ENCODE data around the gene GRM7. TPM values are rescaled to one million over a fixed set of nuclear protein-coding genes. Genes with fewer than 3 reads are reported as not detected.

GRM7 gene
- total RNA-seq, 1 donor from 2014 or later = not detected

DNA sequence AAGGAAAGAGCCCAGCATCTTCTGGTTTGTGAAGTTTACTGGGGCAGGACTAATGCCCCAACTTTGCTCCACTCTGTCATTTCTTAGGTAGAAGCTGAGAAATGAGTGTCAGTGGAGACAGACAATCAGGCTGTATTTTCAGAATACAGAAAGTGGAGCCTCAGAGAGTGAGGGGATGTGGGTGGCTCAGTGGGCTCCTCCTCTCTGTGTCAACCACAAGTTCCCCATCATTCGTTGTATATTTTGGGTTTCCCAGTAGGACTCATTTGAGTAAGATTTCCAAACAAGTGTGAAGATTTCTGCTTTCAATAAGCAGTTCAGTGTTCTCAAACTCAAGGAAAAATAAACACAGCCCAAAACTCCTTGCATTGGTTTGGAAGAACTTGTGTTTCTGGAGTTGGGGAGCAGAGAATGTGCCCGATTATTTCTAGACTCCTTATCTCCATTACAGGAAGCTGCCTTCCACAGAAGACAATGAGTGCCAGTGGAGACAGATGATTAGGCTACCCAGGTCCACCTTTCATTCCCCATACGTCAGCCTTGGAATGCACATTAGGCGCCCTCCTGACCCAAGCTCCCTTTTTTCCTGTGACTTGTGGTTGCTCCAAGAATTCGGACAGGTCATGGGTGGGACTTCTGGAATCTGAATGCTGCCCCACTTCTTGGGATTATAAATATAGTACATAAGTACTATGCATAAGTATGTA, 848.6 kb downstream of the GRM7 start:
- H3K36me3 Mint-ChIP-seq (ENCODE audit: low read depth) = no peaks in the 10 kb centered on the region
- no peak overlapping the region for H3K27ac Mint-ChIP-seq

DNA sequence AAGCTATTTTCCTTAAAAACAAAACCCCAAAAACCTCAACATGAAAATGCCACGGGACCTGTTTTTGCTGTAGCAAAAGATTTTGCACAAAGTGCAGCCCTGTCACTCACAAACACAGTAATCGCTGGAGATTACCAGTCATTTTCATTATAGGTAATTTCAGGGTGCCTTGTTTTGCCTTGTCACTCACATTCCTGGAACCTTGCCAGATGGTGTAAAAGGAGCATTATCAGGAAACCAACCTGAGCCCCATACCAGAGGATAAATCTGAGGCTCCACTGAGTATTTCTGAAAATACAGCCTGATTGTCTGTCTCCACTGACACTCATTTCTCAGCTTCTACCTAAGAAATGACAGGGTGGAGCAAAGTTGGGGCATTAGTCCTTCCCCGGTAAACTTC, 849.4 kb downstream of the GRM7 start:
- Mint-ChIP-seq H3K36me3 (ENCODE audit: low read depth) (no peaks in the 10 kb centered on the region), H3K27ac (no peak overlapping the region), H3K4me1 (no peaks in the 10 kb centered on the region), H3K4me3 (no peak overlapping the region), H3K9me3 (peaks cover 6% of the 10 kb centered on the region), H3K27me3 (no peaks in the 10 kb centered on the region)
- intact Hi-C loops (cut with micrococcal nuclease) = no loop called here
- no peak for DNase-seq

More for the DNA sequence above, 848.6 kb downstream of the GRM7 start:
- Mint-ChIP-seq H3K27me3 (no peaks in the 10 kb centered on the region), H3K4me1 (no peaks in the 10 kb centered on the region), H3K4me3 (no peak overlapping the region), H3K9me3 (peaks cover 6% of the 10 kb centered on the region)
- intact Hi-C loops (cut with micrococcal nuclease) = no loop called here
- DNase-seq = no peak

DNA sequence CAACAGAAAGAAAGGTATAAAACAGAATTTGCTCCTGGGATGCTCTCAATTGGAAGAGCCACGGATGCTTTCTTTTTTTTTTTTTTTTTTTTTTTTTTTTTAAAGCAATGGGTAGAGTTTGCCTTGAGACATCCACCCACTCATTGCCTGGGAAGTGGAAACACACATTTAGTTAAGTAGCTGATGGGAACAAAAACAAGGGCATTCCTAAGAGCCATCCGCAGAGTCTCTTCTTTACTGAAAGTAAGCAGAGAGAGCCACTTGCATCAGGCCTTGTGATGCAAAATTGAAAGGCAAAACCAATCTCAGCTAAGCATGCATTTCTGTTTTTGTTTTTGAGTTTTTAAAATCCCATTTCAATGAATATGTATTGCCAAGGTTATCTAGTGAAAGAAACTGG, 852.8 kb downstream of the GRM7 start:
- no peak overlapping the region for H3K4me3 Mint-ChIP-seq

GRCh38 chr3:7720649-7721297, 859.9 kb downstream of the GRM7 start:
- intact Hi-C loops (cut with micrococcal nuclease) = no loop called here

More for the DNA sequence above, 852.8 kb downstream of the GRM7 start:
- H3K9me3 Mint-ChIP-seq = no peaks in the 10 kb centered on the region
- DNase-seq = no peak
- H3K27ac Mint-ChIP-seq = no peak overlapping the region
- H3K4me1 Mint-ChIP-seq = no peaks in the 10 kb centered on the region
- intact Hi-C loops (cut with micrococcal nuclease) = no loop called here
- H3K27me3 Mint-ChIP-seq = no peaks in the 10 kb centered on the region
- H3K36me3 Mint-ChIP-seq (ENCODE audit: low read depth) = no peaks in the 10 kb centered on the region

GRCh38 chr3:7721869-7722268, 861.0 kb downstream of the GRM7 start:
- no peak for DNase-seq

More at GRCh38 chr3:7720649-7721297, 859.9 kb downstream of the GRM7 start:
- Mint-ChIP-seq H3K4me1 (no peaks in the 10 kb centered on the region), H3K4me3 (no peak overlapping the region), H3K36me3 (ENCODE audit: low read depth) (no peaks in the 10 kb centered on the region), H3K9me3 (no peaks in the 10 kb centered on the region), H3K27ac (no peak overlapping the region), H3K27me3 (no peaks in the 10 kb centered on the region)
- no peak for DNase-seq

DNA sequence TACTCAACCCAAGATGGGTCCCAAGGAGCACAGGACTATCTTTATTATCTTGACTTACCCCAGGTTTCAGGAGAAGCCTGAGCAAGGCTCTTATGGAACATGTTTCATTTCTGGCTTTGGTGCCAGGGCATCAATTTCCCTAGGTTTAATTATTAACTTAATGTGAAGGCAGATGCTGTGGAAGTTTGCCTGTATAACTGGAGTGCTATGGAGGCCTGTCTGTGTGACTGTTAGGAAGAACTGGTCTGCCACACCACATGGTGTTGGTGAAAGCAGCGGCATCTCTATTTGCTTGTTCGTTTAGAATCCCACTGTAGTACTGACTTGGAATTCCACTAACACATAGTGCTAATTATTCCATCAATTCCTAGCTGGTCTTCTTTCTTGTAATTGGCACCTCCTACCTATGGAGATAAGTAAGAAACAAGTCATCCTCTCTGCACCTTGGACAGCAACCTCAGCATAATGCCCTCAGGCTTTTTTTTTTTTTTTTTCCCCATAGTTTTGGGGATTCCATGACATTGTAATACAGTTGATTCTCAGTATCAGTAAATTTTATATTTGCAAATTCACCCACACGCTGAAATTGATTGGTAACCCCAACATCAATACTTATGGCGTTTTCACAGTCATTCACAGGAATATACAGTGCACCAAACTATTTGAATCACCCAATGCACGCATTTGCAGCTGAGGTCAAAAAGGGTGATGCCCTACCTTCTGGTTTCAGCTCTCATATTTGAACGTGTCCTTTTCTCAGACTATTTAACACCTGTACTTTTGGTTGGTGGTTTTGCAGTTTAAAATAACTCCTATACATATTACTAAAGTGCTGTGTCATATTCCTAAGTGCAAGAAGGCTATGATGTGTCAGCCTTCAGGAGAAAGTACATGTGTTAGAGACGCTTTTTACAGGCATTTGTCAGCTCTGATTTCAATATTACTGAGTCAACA, 867.9 kb downstream of the GRM7 start:
- Mint-ChIP-seq H3K4me1 (no peaks in the 10 kb centered on the region), H3K9me3 (no peaks in the 10 kb centered on the region), H3K27me3 (no peaks in the 10 kb centered on the region), H3K36me3 (ENCODE audit: low read depth) (no peaks in the 10 kb centered on the region), H3K4me3 (no peak overlapping the region), H3K27ac (no peak overlapping the region)
- intact Hi-C loops (cut with micrococcal nuclease) = no loop called here
- no peak for DNase-seq

More at GRCh38 chr3:7721869-7722268, 861.0 kb downstream of the GRM7 start:
- H3K9me3 Mint-ChIP-seq = no peaks in the 10 kb centered on the region
- no peaks in the 10 kb centered on the region for H3K4me1 Mint-ChIP-seq
- no peak overlapping the region for H3K27ac Mint-ChIP-seq
- H3K4me3 Mint-ChIP-seq = no peak overlapping the region
- intact Hi-C loops (cut with micrococcal nuclease) = no loop called here
- H3K36me3 Mint-ChIP-seq (ENCODE audit: low read depth) = no peaks in the 10 kb centered on the region
- no peaks in the 10 kb centered on the region for H3K27me3 Mint-ChIP-seq

- no peak overlapping the region for H3K27ac Mint-ChIP-seq
- no peaks in the 10 kb centered on the region for H3K27me3 Mint-ChIP-seq
- H3K4me1 Mint-ChIP-seq = no peaks in the 10 kb centered on the region
- no peak for DNase-seq
- intact Hi-C loops (cut with micrococcal nuclease) = no loop called here
- H3K36me3 Mint-ChIP-seq (ENCODE audit: low read depth) = no peaks in the 10 kb centered on the region
- H3K4me3 Mint-ChIP-seq = no peak overlapping the region
- no peaks in the 10 kb centered on the region for H3K9me3 Mint-ChIP-seq
Observed at GRCh38 chr3:7733933-7734332, 873.0 kb downstream of the GRM7 start.

DNA sequence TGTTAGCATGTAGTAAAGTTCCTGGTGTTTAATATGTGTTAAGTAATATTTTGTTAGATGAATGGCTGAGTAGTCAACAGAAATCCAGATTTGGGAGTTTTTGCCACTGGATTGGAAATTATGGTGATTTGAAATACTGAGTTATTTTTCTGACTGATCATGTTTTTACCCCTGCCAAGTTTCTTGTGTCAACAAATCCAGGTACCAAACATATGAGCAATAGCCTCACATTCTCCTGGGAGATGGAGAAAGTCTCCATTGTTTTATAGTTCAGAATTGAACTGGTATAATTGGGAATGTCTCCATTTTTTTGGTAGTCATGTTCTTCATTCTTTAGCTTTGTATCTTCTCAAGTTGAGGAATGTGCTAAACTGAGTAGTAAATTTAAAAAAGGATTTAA, 873.5 kb downstream of the GRM7 start:
- DNase-seq = no peak
- intact Hi-C loops (cut with micrococcal nuclease) = no loop called here
- Mint-ChIP-seq H3K27me3 (no peaks in the 10 kb centered on the region), H3K4me3 (no peak overlapping the region), H3K9me3 (no peaks in the 10 kb centered on the region), H3K4me1 (no peaks in the 10 kb centered on the region), H3K27ac (no peak overlapping the region), H3K36me3 (ENCODE audit: low read depth) (no peaks in the 10 kb centered on the region)

DNA sequence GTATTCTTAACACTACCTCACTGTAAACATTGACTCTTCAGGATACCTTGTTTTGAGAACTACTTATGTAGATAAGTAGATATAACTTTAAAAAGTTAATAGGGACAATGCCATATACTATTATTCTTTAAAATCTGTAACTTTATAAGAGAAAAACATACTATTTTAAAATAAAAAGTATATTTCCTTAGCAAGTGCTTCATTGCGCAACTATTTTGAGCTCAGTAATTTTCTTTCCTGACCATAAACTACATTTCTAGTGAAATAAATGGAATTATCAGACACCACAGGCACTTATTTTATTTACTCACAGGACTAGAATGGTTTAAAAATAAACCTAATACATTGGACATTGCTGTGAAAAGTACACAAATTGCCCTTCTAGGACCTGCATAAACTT, 876.3 kb downstream of the GRM7 start:
- Mint-ChIP-seq H3K36me3 (ENCODE audit: low read depth) (no peaks in the 10 kb centered on the region), H3K9me3 (no peaks in the 10 kb centered on the region), H3K27me3 (no peaks in the 10 kb centered on the region), H3K4me3 (no peak overlapping the region), H3K27ac (no peak overlapping the region), H3K4me1 (no peaks in the 10 kb centered on the region)
- DNase-seq = no peak
- intact Hi-C loops (cut with micrococcal nuclease) = no loop called here

- Mint-ChIP-seq H3K9me3 (no peaks in the 10 kb centered on the region), H3K4me3 (no peak overlapping the region), H3K4me1 (no peaks in the 10 kb centered on the region), H3K27me3 (no peaks in the 10 kb centered on the region), H3K27ac (no peak overlapping the region), H3K36me3 (ENCODE audit: low read depth) (no peaks in the 10 kb centered on the region)
- intact Hi-C loops (cut with micrococcal nuclease) = no loop called here
- no peak for DNase-seq
Observed at GRCh38 chr3:7739754-7740153, 878.8 kb downstream of the GRM7 start.

DNA sequence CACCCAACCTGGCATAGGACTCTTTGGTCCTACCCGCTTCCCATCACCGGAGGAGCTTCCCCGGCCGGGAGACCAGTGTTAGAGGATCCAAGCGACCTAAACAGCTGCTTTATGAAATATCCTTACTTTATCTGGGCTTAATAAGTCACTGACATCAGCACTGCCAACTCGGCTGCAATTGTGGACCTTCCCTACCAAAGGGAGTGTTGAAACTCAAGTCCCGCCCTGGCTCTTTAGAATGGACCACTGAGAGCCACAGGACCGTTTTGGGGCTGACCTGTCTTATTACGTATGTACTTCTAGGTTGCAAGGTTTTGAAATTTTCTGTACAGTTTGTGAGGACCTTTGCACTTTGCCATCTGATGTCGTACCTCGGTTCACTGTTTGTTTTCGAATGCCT, 879.5 kb downstream of the GRM7 start:
- no peaks in the 10 kb centered on the region for H3K4me1 Mint-ChIP-seq
- H3K27ac Mint-ChIP-seq = no peak overlapping the region
- no peak for DNase-seq
- intact Hi-C loops (cut with micrococcal nuclease) = no loop called here
- H3K4me3 Mint-ChIP-seq = no peak overlapping the region
- H3K27me3 Mint-ChIP-seq = no peaks in the 10 kb centered on the region
- no peaks in the 10 kb centered on the region for H3K9me3 Mint-ChIP-seq
- no peaks in the 10 kb centered on the region for H3K36me3 Mint-ChIP-seq (ENCODE audit: low read depth)

DNA sequence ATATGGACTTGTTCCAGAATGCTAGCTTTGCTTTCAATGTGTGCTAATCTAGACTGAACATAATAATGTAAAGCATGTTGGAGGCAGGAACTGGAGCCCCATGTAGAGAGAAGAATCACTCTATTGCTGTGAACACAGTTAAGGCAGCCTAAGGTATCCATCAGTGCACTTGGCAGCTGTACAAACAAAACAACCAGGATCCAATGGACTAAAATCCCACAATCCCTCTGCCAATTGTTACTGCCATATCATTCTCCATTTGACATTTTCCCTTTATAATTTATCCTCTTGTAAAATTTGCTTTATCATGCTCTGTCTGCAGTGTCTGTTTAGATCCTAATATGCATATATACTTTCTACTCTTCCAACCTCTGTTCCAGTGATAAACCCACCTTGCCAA, 883.9 kb downstream of the GRM7 start:
- DNase-seq = no peak
- Mint-ChIP-seq H3K36me3 (ENCODE audit: low read depth) (no peaks in the 10 kb centered on the region), H3K4me3 (no peak overlapping the region), H3K9me3 (no peaks in the 10 kb centered on the region), H3K27me3 (no peaks in the 10 kb centered on the region), H3K4me1 (no peaks in the 10 kb centered on the region), H3K27ac (no peak overlapping the region)
- intact Hi-C loops (cut with micrococcal nuclease) = no loop called here

GRCh38 chr3:7745711-7746110, 884.8 kb downstream of the GRM7 start:
- H3K27me3 Mint-ChIP-seq = no peaks in the 10 kb centered on the region
- H3K9me3 Mint-ChIP-seq = no peaks in the 10 kb centered on the region
- no peak overlapping the region for H3K27ac Mint-ChIP-seq
- no peaks in the 10 kb centered on the region for H3K4me1 Mint-ChIP-seq
- no peaks in the 10 kb centered on the region for H3K36me3 Mint-ChIP-seq (ENCODE audit: low read depth)
- DNase-seq = no peak
- H3K4me3 Mint-ChIP-seq = no peak overlapping the region
- intact Hi-C loops (cut with micrococcal nuclease) = no loop called here
